EH (cell line): ENCODE measurements around the gene PACC1.
"Not testable (repeated sequence)": the region's sequence is repeated elsewhere in the genome, so short reads cannot be mapped to it uniquely, and the experiment has no call there.

Experiments used
- DNase-seq: peaks from one replicate; pipeline ENCODE4 v3.0.0-alpha.2; 2015; ENCODE audit warnings: low read depth

Gene PACC1

DNA sequence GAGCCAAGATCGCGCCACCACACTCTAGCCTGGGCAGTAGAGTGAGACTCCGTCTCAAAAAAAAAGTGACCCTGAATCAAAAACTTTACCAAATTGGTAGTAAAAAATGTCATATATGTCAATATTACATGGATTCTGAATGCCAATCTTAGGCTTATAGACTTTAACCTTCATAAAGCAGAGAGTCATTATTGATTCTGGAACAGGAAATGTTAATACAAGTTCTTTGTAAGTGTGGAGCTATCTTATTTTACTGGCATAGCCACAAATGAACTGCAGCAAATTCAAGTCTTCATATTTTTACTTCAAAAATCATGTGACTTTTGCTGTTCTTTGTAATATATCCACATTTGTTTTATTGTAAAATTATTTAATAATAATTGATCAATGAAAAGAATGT lies 88.1 kb downstream of the PACC1 start:
- no peak for DNase-seq

DNA sequence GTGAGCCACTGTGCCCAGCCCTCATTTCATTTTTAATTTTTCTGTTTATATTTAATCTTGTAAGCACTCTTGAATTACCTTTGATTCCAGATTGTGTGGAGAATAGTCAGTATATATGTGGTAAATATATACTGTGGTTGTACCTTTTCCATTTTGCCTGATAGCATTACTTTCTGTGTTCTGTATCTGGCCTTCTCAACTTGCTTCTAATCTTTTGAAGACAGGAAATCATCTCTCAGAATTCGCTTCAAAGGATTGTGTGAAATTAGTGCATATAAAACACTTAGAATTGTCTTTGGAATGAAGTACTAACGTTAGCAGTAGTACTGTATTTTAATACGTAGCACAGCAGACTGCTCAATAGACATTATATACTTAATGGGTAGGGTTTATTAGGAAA lies 91.6 kb downstream of the PACC1 start:
- DNase-seq, result no peak

DNA sequence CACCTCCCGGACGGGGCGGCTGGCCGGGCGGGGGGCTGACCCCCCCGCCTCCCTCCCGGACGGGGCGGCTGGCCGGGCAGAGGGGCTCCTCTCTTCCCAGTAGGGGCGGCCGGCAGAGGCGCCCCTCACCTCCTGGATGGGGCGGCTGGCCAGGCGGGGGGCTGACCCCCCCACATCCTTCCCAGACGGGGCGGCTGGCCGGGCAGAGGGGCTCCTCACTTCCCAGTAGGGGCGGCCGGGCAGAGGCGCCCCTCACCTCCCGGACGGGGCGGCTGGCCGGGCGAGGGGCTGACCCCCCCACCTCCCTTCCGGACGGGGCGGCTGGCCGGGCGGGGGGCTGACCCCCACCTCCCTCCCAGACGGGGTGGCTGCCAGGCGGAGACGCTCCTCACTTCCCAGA lies 93.7 kb downstream of the PACC1 start:
- DNase-seq, result not testable (repeated sequence)

DNA sequence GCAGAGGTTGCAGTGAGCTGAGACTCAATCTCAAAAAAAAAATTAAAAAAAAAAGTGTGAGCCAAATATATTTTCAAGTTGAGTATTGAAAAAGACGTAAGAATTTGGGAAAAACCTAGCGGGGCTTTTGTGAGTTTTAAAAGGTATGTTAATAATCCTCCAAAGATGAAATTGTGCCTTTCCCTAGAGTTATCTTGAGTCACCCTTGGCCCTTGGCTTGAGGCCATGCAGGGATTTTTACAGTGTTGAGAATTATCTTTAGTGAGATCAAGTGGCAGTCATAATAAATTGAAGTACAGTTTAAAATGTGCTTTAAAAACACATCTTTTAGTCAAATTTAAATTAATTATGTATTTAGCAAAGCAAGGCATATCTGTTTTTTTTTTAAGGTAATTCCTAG lies 96.8 kb downstream of the PACC1 start:
- peak; percentile 30 for DNase-seq

DNA sequence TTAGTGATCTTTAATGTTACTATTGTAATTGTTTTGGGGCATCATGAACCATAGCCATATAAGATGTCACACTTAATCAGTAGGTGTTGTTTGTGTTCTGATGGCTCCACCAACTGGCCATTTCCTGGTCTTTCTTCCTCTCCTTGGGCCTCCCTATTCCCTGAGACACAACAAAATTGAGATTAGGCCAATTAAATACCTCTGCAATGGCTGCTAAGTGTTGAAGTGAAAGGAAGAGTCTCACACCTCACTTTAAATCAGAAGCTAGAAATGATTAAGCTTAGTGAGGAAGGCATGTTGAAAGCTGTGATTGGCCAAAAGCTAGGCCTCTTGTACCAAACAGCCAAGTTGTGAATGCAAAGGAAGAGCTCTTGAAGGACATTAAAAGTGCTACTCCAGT lies 98.8 kb downstream of the PACC1 start:
- peak; percentile 45 for DNase-seq

DNA sequence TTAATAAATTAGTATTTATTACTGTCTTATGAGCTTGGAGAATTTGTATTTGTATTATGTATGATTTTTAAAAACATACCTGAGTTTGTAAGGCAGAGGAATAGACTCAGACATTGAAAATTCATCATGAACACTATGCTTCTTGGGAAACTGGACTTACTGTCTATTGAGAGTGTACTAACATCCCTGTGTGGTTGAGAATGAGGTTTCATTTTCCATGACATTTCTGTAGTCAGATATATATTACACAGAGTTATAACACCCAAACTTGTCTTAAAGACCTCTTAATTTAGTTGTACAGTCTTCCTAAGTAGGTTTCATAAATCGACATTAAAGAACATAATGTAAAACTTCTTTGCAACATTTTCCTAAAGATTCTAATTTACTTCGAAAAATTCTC lies 99.5 kb downstream of the PACC1 start:
- no peak for DNase-seq
